ENCODE data around the gene MAPKBP1. TPM values are rescaled to one million over a fixed set of nuclear protein-coding genes. Genes with fewer than 3 reads are reported as not detected.

The MAPKBP1 gene
- total and polyA plus RNA-seq, 2 of the 8 experiments (the other 6 are each of a cell fraction or from before 2014, with no cell fraction given), result 4.3 to 11.3 TPM

- POLR2A ChIA-PET (ENCODE audit: partially characterized antibody), result interaction anchor here (1.6 to 4.2 kb wide), 3 partner anchors 38 to 250 kb away, joined by 4 to 23 read pairs (median 6); partner anchors contain the start of gene MAPKBP1
- Histone ChIP-seq H2BK20ac (ENCODE audit: low read length) (0 out of 2 replicates have a peak overlapping the region, but pooled peaks have one; percentile 48), H3K79me2 (ENCODE audit: control insufficient read depth in 1 of 2, insufficient read depth in 2 of 2, low read length in 2 of 2) (no peaks in the 10 kb centered on the region), H3K9ac (replicated peaks in 1 of 4; ENCODE audit: extremely low read depth in 1 of 4, low read depth in 3 of 4, low read length in 3 of 4) (no peak overlapping the region), H3K18ac (ENCODE audit: extremely low read depth, low read length) (no peak overlapping the region), H2AFZ (ENCODE audit: low read length) (no peak overlapping the region), H2BK12ac (ENCODE audit: low read depth, low read length) (no peak overlapping the region), H3K36me3 (ENCODE audit: control insufficient read depth in 2 of 4, insufficient read depth in 4 of 4, low read length in 3 of 4) (peaks cover 0 to 2% (median 0%) of the 10 kb centered on the region in 4 experiments; a peak in 3 of 8 replicates), H2BK120ac (replicated peaks; ENCODE audit: low read depth, low read length) (no peak overlapping the region), H3K23me2 (ENCODE audit: low read depth, low read length) (no peaks in the 10 kb centered on the region), H3K27ac (ENCODE audit: low read depth, low read length) (no peak overlapping the region), H4K8ac (ENCODE audit: extremely low read depth, insufficient read depth, low read length) (no peak overlapping the region), H3K56ac (replicated peaks; ENCODE audit: insufficient read length, low read depth, low read length) (no peak overlapping the region), H3K9me3 (ENCODE audit: insufficient read depth in 2 of 2, low read depth in 1 of 2, low read length in 1 of 2) (no peaks in the 10 kb centered on the region), H3K4me3 (ENCODE audit: extremely low read depth in 1 of 4, insufficient read depth in 2 of 4, low read depth in 3 of 4, low read length in 4 of 4) (no peak overlapping the region), H3K14ac (ENCODE audit: insufficient read length) (no peak overlapping the region), H2BK5ac (ENCODE audit: low read depth, low read length) (no peak overlapping the region), H3K23ac (ENCODE audit: insufficient read length) (no peak overlapping the region), H3K27me3 (replicated peaks in 1 of 4; ENCODE audit: control insufficient read depth in 3 of 4, extremely low read depth in 1 of 4, insufficient read depth in 3 of 4, low read length in 3 of 4) (no peaks in the 10 kb centered on the region), H3K4me2 (ENCODE audit: insufficient read depth in 1 of 2, low read depth in 2 of 2, low read length in 2 of 2) (no peak overlapping the region), H3K4me1 (replicated peaks in 1 of 4; ENCODE audit: control insufficient read depth in 3 of 4, insufficient read depth in 4 of 4, low read length in 3 of 4) (peaks cover 0 to 2% (median 0%) of the 10 kb centered on the region in 4 experiments; a peak in 2 of 7 replicates), H2AK5ac (ENCODE audit: low read depth, low read length) (no peak overlapping the region), H3K79me1 (ENCODE audit: low read depth, low read length) (no peaks in the 10 kb centered on the region), H4K20me1 (replicated peaks in 1 of 2; ENCODE audit: control insufficient read depth in 1 of 2, insufficient read depth in 2 of 2, low read length in 2 of 2) (peaks cover 0 to 1% of the 10 kb centered on the region in 2 experiments), H3K4ac (replicated peaks; ENCODE audit: insufficient read length, low read depth, low read length) (no peak overlapping the region), H4K5ac (ENCODE audit: insufficient read length, low read depth, low read length) (no peak overlapping the region), H2BK15ac (ENCODE audit: low read length) (no peak overlapping the region), H4K91ac (replicated peaks; ENCODE audit: insufficient read length, low read length) (no peak overlapping the region)
- FAIRE-seq (peak; percentile 73), DNase-seq (ENCODE audit: low read depth in 1 of 2, low spot score in 2 of 2) (peak; percentile 65 to 91)
- CTCF ChIA-PET (ENCODE audit: partially characterized antibody), result interaction anchor here (0.6 to 13.7 kb wide), 41 partner anchors 9 to 345 kb away, joined by 3 to 283 read pairs (median 5); partner anchors contain the start of gene MAPKBP1
- 71% methylated on average over 18 of the region's 18 CpGs; no CpG with 5 or more reads in 1 of the 2 experiments for WGBS, 2 experiments (ENCODE audit: extremely low coverage in 1 of 2, insufficient coverage in 1 of 2, insufficient read length in 1 of 2, insufficient replicate concordance in 2 of 2, low coverage in 1 of 2, low lambda C conversion rate in 2 of 2, missing lambda C conversion rate in 1 of 2)
- TF ChIP-seq CTBP2 (IDR thresholded peaks at IDR 0.05; ENCODE audit: borderline replicate concordance, insufficient read depth, insufficient read length, low read length) (no peak), RAD21 (IDR thresholded peaks at IDR 0.05 in 1 of 2, conservative IDR thresholded peaks at IDR 0.05 in 1 of 2; ENCODE audit: low read depth in 2 of 2, low read length in 2 of 2) (peak; percentile 91 to 94), NRF1 (IDR thresholded peaks at IDR 0.05; ENCODE audit: low read depth, low read length) (no peak), POLR2AphosphoS5 (IDR thresholded peaks at IDR 0.05; ENCODE audit: low read depth, low read length) (no peak), EP300 (IDR thresholded peaks at IDR 0.05; ENCODE audit: borderline replicate concordance in 1 of 2, low read depth in 2 of 2, low read length in 2 of 2) (no peak)
- TF ChIP-seq, protein P1, sequence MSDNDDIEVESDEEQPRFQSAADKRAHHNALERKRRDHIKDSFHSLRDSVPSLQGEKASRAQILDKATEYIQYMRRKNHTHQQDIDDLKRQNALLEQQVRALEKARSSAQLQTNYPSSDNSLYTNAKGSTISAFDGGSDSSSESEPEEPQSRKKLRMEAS (IDR thresholded peaks at IDR 0.05), result 0 out of 2 replicates have a peak, but pooled peaks have one; percentile 14
- TF ChIP-seq, protein P2, sequence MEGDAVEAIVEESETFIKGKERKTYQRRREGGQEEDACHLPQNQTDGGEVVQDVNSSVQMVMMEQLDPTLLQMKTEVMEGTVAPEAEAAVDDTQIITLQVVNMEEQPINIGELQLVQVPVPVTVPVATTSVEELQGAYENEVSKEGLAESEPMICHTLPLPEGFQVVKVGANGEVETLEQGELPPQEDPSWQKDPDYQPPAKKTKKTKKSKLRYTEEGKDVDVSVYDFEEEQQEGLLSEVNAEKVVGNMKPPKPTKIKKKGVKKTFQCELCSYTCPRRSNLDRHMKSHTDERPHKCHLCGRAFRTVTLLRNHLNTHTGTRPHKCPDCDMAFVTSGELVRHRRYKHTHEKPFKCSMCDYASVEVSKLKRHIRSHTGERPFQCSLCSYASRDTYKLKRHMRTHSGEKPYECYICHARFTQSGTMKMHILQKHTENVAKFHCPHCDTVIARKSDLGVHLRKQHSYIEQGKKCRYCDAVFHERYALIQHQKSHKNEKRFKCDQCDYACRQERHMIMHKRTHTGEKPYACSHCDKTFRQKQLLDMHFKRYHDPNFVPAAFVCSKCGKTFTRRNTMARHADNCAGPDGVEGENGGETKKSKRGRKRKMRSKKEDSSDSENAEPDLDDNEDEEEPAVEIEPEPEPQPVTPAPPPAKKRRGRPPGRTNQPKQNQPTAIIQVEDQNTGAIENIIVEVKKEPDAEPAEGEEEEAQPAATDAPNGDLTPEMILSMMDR (IDR thresholded peaks at IDR 0.05; ENCODE audit: control extremely low read depth in 1 of 3, insufficient read depth in 1 of 3, low read depth in 1 of 3, low read length in 3 of 3), result peak; percentile 82 to 89 (median 83)
Observed at GRCh38 chr15:41811432-41812195, 37.3 kb downstream of the MAPKBP1 start.

Data from H1 (cell line).